ENCODE measurements around the gene PAFAH1B1.
"Not testable (repeated sequence)": the region's sequence is repeated elsewhere in the genome, so short reads cannot be mapped to it uniquely, and the experiment has no call there.

PAFAH1B1 gene

DNA sequence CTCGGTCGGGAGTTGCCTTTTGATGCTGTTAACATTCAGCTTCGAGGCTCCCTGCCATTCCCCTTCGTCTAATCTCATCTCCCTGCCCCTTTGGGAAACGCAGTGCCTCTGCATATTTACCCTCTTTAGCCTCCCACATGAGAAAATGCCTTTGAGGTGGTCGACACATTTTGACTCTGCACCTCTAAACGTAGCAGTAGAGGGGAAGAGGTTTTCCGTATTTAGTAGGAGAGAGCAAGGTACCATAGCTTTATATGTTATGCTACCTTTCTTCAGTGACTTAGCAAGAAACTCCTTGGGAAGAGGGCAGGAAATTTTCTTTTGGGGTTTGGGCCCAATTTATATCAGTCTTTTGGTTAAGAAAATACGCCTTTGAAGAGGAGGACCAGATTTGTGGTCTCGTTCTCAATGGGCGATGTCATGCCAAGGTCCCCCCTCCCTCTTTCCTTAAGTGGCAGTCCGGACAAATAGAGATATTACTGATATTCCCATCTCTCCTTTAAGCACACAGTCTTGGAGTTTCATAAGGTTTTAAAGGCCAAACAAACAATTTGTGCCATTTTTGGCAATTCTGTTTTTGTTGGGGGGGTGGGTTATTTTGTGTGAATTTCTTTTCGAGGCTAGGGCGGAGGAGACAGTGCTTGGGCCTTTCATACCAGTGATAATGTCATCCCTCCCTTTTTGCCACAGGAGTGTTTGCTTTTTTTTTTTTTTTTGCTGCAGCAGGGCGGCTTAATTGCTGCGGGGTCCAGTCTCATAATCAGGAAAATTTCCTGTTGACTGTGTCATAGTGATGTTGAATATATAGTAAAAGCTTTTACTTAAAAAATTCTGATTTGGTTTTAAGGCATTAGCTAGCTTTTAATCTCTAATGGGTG, 1.5 kb downstream of the PAFAH1B1 start:
- DNase-seq (ENCODE audit: low read depth in 3 of 3): no peak

DNA sequence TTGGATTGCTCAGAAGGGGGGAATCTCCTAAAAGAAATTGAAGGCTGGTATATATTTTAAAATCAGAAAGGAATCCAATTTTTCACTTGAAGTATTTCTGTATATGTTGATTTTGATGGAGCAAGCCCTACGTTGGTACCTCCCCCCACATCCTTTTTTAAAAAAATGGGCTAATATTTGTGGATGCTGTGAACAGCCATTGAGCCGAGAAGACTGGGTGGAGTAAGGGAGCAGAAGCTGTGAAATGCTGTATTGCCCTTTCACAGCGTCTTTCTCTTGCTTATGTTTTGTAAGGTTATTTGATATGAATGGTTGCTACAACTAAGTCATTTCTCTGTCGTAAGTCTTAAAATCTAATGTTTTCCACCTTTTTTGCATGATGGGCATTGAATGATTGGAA, 2.3 kb downstream of the PAFAH1B1 start:
- no peak for DNase-seq (ENCODE audit: low read depth in 3 of 3)

DNA sequence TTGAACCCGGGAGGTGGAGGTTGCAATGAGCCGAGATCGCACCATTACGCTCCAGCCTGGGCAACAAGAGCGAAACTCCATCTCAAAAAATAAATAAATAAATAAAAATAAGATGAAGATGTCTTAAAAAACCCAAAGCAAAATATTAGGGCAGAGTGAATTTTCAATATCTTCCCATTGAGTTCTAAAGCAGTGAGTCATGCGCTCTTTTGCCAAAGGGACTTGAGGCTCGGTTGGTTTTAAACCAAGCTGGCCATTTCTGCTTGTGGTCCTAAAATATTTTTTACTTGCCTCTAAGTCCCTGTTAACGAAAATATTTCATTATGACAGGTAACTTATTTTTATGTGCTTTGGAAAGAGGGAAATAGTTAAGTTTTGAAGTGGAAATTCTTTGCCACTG, 4.7 kb downstream of the PAFAH1B1 start:
- DNase-seq (ENCODE audit: low read depth in 3 of 3): no peak

DNA sequence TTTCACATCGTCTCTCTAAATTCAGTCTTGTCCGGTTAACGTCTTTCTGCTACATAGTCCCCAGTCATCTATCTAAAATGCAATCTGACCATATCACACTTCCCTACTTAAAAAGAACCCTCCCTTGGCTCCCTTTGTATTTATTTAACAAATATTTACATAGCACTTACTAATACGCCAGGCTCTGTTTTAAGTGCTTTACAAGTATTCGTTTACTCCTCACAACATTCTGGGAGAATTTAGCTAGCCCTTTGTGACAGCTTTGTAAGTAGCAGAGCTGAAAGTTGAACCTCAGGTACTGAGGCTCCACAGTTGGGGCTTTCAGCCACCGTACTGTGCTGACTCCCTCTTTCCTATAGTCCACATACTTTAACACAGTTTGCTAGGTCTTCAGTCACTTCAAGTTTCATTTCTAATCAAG, 9.2 kb downstream of the PAFAH1B1 start:
- DNase-seq (ENCODE audit: low read depth in 3 of 3): no peak

DNA sequence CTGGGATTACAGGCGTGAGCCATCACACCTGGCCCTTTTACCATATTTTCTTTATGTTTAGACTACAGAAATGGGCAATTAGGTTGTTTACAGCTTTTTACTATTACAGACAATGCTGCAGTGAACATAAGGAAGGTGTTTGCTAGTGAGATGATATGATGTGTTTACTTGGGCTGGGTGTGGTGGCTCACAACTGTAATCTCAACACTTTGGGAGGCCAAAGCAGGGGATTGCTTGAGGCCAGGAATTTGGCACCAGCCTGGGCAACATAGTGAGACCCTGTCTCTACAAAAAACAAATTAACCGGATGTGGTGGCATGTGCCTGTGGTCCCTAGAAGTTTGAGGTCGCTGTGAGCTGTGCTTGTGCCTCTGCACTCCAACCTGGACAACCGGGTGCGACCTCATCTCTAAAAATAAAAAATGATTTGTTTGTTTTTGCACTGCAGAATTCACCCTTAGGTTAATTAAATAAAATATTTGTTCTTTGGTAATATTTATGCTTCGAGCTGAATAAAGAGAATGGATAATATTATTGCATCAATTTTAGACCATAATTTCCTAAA, 15.0 kb downstream of the PAFAH1B1 start:
- no peak for DNase-seq (ENCODE audit: low read depth in 3 of 3)

DNA sequence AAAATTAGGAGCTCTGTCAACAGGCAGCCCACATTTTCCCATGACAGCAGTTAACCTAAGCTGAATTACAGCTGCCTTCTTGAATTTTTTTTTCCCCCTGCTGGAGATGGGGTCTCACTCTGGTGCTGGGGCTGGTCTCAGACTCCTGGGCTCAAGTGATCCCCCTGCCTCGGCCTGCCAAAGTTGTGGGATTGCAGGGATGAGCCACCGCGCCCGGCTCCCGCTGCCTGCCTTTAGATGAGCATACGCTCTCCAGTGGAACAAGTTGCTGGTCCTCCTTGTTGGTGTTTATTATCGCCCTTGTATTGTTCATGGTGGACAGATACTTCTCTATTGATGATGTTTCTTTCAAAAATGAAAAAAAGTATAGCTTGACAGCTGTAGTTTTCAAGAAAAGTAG, 15.6 kb downstream of the PAFAH1B1 start:
- no peak for DNase-seq (ENCODE audit: low read depth in 3 of 3)

DNA sequence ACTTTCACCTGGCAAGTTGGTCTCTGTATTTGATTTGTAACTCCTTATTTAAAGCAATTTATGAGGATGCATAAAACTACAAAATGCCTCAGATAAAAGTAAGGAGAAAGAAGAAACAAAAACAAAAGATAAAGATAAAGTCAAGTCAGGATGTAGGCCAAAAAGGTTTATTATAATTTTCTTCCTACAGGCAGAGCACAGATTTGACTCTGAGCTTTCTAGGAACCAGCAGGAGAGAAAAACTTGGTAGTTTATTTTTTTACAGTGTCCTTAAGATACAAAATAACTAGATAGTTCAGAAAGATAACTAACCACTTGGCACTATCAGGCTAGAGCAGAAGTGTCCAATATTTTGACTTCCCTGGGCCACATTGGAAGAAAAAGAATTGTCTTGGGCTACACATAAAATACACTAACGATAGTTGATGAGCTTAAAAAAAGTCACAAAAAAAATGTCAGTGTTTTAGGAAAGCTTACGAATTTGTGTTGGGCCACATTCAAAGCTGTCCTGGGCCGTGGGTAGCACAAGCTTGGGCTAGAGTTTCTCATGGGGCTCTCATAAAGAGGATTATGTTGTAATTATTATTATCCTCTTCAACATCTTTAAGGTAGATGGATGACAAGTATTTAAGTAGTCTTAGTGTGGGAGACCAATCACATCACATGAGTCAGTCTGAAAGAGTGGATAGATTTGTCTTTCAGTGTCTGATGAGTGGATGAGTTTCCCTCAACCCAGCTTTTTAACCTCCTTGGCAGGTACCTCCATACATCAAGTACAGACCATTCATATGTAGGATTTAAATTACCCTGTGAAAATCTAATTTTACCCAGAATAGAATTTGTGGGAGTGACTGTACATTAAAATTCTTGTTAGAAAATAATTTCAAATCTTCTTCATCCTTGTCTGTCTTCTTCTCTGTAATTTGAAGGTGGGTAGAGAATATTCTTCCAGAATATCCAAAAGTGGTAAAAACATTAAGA, 17.0 kb downstream of the PAFAH1B1 start:
- no peak for DNase-seq (ENCODE audit: low read depth in 3 of 3)

DNA sequence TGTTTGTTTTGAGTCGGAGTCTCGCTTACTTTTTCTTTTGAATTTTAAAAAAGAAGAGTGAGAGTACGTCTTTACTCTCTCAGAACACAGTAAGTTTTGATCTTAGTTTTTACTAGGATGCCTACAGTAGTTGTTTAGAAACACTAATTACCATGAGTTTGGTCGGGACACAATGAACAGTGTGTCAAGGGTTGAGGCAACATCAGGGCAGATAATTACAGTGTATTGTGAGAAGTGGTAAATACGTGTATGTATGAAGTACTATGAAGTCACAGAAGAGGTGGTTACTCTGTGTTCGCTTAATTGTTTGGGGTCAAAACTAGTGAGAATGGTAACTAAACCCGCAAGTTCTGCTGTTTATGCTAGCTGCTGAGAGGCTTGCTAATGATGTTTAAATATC, 18.2 kb downstream of the PAFAH1B1 start:
- no peak for DNase-seq (ENCODE audit: low read depth in 3 of 3)

DNA sequence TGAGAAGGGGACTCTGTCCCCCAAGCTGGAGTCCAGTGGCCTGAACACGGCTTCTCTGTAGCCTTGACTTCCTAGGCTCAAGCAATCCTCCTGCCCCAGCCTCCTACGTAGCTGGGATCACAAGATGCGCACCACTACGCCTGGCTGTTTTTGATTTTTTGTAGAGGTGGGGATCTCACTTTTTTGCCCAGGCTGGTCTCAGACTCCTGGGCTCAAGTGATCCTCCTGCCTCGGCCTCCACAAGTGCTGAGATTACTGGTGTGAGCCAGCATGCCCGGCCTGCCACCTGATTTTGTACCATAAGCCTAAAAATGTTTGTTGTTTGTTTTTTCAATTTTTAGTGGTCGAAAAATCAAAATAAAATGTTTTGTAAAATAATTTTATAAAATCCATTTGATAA, 19.2 kb downstream of the PAFAH1B1 start:
- DNase-seq (ENCODE audit: low read depth in 3 of 3): no peak

DNA sequence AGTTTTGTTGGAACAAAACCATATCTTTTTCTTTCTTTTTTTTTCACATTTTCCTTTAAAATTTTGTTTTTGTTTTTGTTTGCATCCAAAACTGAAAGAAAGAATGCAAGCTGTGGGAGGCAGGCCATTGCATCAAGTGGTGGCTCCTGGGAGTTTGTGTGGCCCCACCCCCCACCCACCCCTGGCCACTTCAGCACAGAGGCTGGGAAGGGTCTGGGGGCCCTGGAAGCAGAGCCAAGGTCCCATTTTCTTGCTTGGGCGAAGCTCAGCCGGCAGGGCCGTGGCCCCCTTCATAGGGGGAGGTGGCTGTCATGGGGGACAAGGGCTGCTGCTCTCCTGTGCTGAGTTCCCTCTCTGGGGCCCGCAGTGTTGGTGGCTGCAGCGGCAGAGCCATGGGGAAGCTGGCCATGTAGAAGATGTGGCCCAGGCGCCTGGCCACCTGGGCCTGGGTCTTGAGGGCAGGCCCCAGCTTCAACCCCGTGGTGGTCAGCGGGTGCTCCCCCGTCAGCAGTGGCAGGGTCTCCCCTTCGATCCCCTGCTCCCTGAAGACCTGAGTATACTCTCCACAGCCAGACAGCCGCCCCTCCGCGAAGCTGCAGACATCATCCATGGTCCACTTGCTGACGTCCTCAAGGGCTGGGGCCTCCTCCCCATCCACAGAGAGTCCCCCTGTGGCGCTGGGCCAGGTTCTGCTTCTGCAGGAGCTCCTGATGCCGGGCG, 19.8 kb downstream of the PAFAH1B1 start:
- no peak for DNase-seq (ENCODE audit: low read depth in 3 of 3)

DNA sequence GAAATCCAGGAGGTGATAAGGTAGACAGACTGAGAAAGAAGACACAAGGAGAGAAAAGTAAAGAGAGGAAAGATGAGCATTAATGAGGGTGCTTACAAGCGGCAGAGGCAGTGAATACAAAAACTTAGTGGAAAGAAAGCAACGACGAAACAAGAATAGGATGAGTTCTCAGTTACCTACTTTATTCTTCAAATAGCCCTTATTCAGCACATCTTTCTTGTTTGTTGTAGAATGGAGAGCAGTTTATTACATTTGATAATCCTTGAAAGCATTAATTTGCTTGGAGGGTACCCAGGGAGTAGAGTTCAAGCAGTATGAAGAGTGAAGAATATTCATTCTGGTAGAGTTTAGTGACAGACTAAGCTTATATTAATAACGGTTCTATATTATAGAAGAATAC, 22.4 kb downstream of the PAFAH1B1 start:
- no peak for DNase-seq (ENCODE audit: low read depth in 3 of 3)

DNA sequence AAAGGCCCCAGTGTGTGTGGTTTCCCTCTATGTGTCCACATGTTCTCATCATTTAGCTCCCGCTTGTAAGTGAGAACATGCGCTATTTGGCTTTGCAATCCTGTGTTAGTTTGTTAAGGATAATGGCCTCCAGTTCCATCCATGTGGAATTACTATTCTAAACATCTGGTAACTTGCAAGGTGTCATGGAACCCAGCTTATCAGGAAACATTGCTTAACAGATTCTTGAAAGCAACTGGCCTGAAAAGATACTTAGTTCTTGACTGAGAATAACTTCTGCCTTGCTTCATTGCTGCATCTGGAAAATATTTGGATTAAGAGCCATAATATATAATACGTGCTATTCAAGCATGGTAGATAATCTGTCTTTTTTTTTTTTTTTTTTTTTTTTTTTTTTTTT, 27.8 kb downstream of the PAFAH1B1 start:
- DNase-seq (ENCODE audit: low read depth in 3 of 3): no peak

DNA sequence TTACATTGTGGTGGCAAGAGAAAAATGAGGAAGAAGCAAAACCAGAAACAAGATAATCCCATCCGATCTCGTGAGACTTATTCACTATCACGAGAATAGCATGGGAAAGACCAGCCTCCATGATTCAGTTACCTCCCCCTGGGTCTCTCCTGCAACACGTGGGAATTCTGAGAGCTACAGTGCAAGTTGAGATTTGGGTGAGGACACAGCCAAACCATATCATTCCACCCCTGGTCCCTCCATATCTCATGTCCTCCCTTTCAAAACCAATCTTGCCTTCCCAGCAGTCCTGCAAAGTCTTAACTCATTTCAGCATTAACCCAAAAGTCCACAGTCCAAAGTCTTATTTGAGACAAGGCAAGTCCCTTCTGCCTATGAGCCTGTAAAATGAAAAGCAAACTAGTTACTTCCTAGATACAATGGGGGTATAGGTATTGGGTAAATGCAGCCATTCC, 28.5 kb downstream of the PAFAH1B1 start:
- DNase-seq (ENCODE audit: low read depth in 3 of 3): not testable (repeated sequence)

DNA sequence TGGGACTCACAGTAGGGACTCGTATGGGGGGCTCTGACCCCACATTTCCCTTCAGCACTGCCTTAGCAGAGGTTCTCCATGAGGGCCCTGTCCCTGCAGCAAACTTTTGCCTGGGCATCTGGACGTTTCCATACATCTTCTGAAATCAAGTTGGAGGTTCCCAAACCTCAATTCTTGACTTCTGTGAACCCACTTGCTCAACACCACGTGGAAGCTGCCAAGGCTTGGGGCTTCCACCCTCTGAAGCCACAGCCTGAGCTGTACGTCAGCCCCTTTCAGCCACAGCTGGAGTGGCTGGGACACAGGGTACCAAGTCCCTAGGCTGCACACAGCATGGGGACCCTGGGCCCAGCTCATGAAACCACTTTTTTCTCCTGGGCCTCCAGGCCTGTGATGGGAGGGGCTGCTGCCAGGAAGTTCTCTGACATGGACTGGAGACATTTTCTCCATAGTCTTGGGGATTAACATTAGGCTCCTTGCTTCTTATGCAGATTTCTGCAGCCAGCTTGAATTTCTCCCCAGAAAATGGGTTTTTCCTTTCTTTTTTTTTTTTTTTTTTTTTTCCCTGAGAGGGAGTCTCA, 29.4 kb downstream of the PAFAH1B1 start:
- not testable (repeated sequence) for DNase-seq (ENCODE audit: low read depth in 3 of 3)

DNA sequence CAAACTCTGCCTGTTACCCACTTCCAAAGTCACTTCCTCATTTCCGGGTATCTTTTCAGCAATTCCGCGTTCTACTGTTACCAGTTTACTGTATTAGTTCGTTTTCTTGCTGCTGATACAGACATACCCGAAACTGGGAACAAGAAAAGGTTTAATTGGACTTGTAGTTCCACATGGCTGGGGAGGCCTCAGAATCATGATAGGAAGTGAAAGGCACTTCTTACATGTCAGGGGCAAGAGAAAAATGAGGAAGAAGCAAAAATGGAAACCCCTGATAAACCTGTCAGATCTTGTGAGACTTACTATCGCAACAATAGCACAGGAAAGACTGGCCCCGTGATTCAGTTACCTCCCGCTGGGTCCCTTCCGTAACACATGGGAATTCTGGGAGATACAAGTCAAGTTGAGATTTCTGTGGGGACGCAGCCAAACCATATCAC, 30.9 kb downstream of the PAFAH1B1 start:
- no peak for DNase-seq (ENCODE audit: low read depth in 3 of 3)

DNA sequence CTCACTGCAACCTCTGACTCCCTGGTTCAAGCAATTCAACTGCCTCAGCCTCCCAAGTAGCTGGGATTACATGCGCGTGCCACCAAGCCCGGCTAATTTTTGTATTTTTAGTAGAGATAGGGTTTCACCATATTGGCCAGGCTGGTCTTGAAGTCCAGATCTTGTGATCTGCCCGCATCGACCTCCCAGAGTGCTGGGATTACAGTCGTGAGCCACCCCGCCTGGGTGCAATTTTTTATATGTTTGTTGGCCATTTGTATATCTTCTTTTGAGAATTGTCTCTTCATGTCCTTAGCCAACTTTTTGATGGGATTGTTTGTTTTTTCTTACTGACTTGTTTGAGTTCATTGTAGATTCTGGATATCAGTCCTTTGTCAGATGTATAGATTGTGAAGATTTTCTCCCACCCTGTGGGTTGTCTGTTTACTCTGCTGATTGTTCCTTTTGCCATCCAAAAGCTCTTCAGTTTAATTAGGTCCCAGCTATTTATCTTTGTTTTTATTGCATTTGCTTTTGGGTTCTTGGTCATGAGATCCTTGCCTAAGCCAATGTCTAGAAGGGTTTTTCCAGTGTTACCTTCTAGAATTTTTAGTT, 33.3 kb downstream of the PAFAH1B1 start:
- not testable (repeated sequence) for DNase-seq (ENCODE audit: low read depth in 3 of 3)

DNA sequence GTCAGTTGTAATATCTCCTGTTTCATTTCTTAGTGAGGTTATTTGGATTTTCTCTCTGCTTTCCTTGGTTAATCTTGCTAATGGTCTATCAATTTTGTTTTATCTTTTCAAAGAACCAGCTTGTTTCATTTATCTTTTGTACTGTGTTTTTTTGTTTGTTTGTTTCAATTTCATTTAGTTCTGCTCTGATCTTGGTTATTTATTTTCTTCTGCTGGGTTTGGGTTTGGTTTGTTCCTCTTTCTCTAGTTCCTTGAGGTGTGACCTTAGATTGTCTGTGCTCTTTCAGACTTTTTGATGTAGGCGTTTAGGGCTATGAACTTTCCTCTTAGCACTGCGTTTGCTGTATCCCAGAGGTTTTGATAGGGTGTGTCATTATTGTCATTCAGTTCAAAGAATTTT, 35.5 kb downstream of the PAFAH1B1 start:
- not testable (repeated sequence) for DNase-seq (ENCODE audit: low read depth in 3 of 3)

DNA sequence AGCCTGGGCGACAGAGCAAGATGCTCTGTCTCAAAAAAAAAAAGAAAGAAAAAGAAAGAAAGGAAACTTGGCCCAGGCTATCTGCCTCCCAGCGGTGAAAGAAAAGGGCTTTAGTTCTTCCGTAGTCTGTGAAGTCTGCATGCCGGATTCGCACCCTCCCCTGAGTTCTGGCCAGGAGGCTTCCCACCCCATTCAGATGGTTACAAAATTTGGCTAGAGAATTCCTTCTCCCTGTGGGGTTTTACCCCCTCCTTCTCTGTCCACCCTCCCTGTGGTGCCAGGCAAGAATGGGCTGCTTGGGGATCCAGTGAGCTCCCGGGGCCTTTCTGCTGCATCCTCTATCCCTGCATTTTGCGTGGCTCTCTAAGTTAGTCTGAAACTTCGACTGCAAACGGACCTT, 37.8 kb downstream of the PAFAH1B1 start:
- DNase-seq (ENCODE audit: low read depth in 3 of 3): no peak

DNA sequence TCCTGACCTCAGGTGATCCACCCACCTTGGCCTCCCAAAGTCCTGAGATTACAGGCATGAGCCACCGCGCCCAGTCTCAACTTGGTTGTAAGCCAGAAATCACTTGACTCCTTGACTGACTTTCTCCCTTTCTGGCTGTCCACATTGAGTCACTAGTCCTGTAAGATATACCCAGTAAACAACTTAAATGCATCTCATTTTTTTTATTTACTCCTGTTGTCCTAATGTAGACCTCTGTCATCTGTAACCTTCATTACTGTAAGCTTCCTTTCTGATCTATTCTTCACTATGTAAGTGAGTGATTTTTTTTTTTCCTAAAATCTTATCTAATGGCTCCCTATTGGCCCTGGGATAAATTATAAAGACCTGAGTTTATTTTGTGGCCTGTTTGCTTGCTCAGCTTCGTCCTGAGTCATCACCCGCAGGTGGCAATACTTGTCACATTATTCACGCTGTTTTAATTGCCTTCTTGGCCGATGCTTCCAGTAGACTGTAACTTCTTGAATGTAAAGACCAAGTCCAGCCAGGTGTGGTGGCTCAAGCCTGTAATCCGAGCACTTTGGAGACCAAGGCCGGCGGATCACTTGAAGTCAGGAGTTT, 41.0 kb downstream of the PAFAH1B1 start:
- DNase-seq (ENCODE audit: low read depth in 3 of 3): no peak

DNA sequence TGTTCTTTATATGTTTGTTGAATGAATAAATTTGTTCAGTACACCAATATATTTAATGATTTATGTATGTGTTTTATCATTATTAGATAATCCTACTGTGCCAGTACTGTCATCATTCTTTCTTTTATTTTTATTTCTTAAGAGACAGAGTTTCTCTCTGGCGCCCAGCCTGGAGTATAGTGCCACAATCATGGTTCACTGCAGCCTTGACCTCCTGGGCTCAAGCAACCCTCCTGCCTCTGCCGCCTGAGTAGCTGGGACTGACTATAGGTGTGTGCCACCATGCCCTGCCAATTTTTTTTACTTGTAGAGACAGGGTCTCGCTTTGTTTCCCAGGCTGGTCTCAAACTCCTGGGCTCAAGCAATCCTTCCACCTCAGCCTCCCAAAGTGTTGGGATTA, 41.8 kb downstream of the PAFAH1B1 start:
- no peak for DNase-seq (ENCODE audit: low read depth in 3 of 3)

Measured in stimulated activated CD4-positive, alpha-beta T cell treated with anti-CD3 and anti-CD28 coated beads, TNF-alpha, amount 100 ng/mL, for 24 hours (primary cell).